ENCODE measurements around the gene NUDT7.

GRCh38 chr16:77784441-77785372 is 62.4 kb downstream of the NUDT7 start:
- TF ChIP-seq POLR2A (IDR thresholded peaks at IDR 0.05; ENCODE audit: borderline replicate concordance, extremely low read depth, insufficient read depth, insufficient read length) (no peak), CTCF (IDR thresholded peaks at IDR 0.05 in 2 of 3, conservative IDR thresholded peaks at IDR 0.05 in 1 of 3; ENCODE audit: borderline replicate concordance in 1 of 3, insufficient read depth in 1 of 3, low read depth in 2 of 3, low read length in 2 of 3) (peak in 2 of 3 experiments; percentile 16 to 30; a peak in 3 of 6 replicates), RAD21 (IDR thresholded peaks at IDR 0.05; ENCODE audit: low read depth) (no peak), EZH2phosphoT487 (IDR thresholded peaks at IDR 0.05; ENCODE audit: borderline replicate concordance) (no peak), CEBPB (IDR thresholded peaks at IDR 0.05; ENCODE audit: low read depth) (no peak), REST (IDR thresholded peaks at IDR 0.05; ENCODE audit: low read depth) (no peak)
- TF ChIP-seq, protein P1, sequence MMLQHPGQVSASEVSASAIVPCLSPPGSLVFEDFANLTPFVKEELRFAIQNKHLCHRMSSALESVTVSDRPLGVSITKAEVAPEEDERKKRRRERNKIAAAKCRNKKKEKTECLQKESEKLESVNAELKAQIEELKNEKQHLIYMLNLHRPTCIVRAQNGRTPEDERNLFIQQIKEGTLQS (IDR thresholded peaks at IDR 0.05) = no peak
